ENCODE results near the gene ZFAND5. TPM values are rescaled to one million over a fixed set of nuclear protein-coding genes. Genes with fewer than 3 reads are reported as not detected.

Gene ZFAND5
- total RNA-seq, 4 donors from 2014 or later = 124 to 488 (median 288) TPM

GRCh38 chr9:72333197-72333596 is 31.8 kb downstream of the ZFAND5 start:
- no peak overlapping the region for H3K4me3 ChIP-seq
- no peaks in the 10 kb centered on the region for H3K36me3 ChIP-seq
- H3K27ac ChIP-seq = no peak overlapping the region
- WGBS, 2 donors (ENCODE audit: low coverage in 1 of 2) = 65 to 74% methylated on average over 3 of the region's 3 CpGs
- no peaks in the 10 kb centered on the region for H3K27me3 ChIP-seq
- TF ChIP-seq POLR2A (IDR thresholded peaks at IDR 0.05) = no peak
- no peak for TF ChIP-seq POLR2AphosphoS5 (IDR thresholded peaks at IDR 0.05)
- TF ChIP-seq CTCF (IDR thresholded peaks at IDR 0.05) = no peak
- no peak for TF ChIP-seq EP300 (IDR thresholded peaks at IDR 0.05)
- no peaks in the 10 kb centered on the region for H3K4me1 ChIP-seq
- no peaks in the 10 kb centered on the region for H3K9me3 ChIP-seq
- no peak for ATAC-seq

DNA sequence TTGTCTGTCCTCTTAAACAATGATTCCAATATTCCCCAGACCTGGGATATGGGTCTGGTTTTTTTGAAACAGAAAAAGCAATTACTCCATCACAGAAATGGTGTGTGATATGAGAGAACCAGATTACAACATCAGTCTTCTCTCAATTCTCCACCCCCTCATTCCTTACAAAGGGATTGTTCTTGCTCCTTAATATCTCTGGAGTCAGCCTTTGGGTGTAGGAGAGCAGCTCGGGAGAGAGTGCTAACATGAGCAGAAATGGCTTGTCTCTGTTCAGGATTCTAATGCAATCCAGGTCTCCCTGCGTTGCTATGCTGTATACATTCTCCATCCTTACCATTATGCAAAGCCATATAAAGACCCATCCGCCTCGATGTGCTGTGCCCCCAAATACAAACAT is 32.7 kb downstream of the ZFAND5 start:
- ATAC-seq = no peak
- Histone ChIP-seq H3K9me3 (no peaks in the 10 kb centered on the region), H3K4me3 (no peak overlapping the region), H3K36me3 (no peaks in the 10 kb centered on the region), H3K27me3 (no peaks in the 10 kb centered on the region), H3K27ac (no peak overlapping the region), H3K4me1 (no peaks in the 10 kb centered on the region)
- TF ChIP-seq POLR2A (IDR thresholded peaks at IDR 0.05) (no peak), EP300 (IDR thresholded peaks at IDR 0.05) (no peak), POLR2AphosphoS5 (IDR thresholded peaks at IDR 0.05) (no peak), CTCF (IDR thresholded peaks at IDR 0.05) (no peak)
- WGBS, 2 donors (ENCODE audit: low coverage in 1 of 2) = 61 to 68% methylated on average over 4 of the region's 4 CpGs

- 81 to 90% methylated on average over 8 to 9 of the region's 10 CpGs for whole genome bisulfite sequencing, 2 donors (ENCODE audit: low coverage in 1 of 2)
- no peak for ATAC-seq
- H3K27ac ChIP-seq = no peak overlapping the region
- no peaks in the 10 kb centered on the region for H3K9me3 ChIP-seq
- H3K4me3 ChIP-seq = no peak overlapping the region
- TF ChIP-seq EP300 (IDR thresholded peaks at IDR 0.05) = no peak
- TF ChIP-seq POLR2AphosphoS5 (IDR thresholded peaks at IDR 0.05) = no peak
- no peak for TF ChIP-seq CTCF (IDR thresholded peaks at IDR 0.05)
- no peak for TF ChIP-seq POLR2A (IDR thresholded peaks at IDR 0.05)
- no peaks in the 10 kb centered on the region for H3K27me3 ChIP-seq
- H3K4me1 ChIP-seq = no peaks in the 10 kb centered on the region
- no peaks in the 10 kb centered on the region for H3K36me3 ChIP-seq
Measured at GRCh38 chr9:72327631-72328030, 37.4 kb downstream of the ZFAND5 start.

DNA sequence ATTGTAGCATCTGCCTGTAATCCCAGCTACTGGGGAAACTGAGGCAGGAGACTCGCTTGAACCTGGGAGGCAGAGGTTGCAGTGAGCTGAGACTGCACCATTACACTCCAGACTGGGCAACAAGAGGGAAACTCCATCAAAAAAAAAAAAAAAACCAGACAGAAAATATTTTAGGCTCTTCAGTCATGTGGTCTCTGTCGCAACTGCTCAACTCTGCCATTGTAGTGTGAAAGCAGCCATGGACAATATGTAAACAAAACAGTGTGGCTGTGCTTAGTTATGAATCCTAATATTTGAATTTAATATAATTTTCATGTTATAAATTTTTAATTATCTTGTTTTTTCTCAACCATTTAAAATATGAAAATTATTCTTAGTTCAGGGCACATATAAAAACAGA is 38.4 kb downstream of the ZFAND5 start:
- Histone ChIP-seq H3K4me1 (peaks cover 0 to 8% (median 0%) of the 10 kb centered on the region in 3 donors), H3K9me3 (no peaks in the 10 kb centered on the region), H3K27ac (no peak overlapping the region), H3K36me3 (no peaks in the 10 kb centered on the region), H3K27me3 (no peaks in the 10 kb centered on the region), H3K4me3 (no peak overlapping the region)
- 81 to 89% methylated on average over 1 to 2 of the region's 2 CpGs for WGBS, 2 donors (ENCODE audit: low coverage in 1 of 2)
- TF ChIP-seq EP300 (IDR thresholded peaks at IDR 0.05) (no peak), POLR2A (IDR thresholded peaks at IDR 0.05) (no peak), CTCF (IDR thresholded peaks at IDR 0.05) (no peak), POLR2AphosphoS5 (IDR thresholded peaks at IDR 0.05) (no peak)
- ATAC-seq = no peak

GRCh38 chr9:72324974-72325373 is 40.0 kb downstream of the ZFAND5 start:
- peaks cover 0 to 8% (median 0%) of the 10 kb centered on the region in 3 donors for H3K4me1 ChIP-seq
- TF ChIP-seq CTCF (IDR thresholded peaks at IDR 0.05) (no peak), EP300 (IDR thresholded peaks at IDR 0.05) (no peak), POLR2A (IDR thresholded peaks at IDR 0.05) (no peak), POLR2AphosphoS5 (IDR thresholded peaks at IDR 0.05) (no peak)
- H3K36me3 ChIP-seq = no peaks in the 10 kb centered on the region
- H3K4me3 ChIP-seq = no peak overlapping the region
- H3K27ac ChIP-seq = no peak overlapping the region
- 71 to 72% methylated on average over 2 to 3 of the region's 3 CpGs for WGBS, 2 donors (ENCODE audit: low coverage in 1 of 2)
- H3K9me3 ChIP-seq = no peaks in the 10 kb centered on the region
- no peaks in the 10 kb centered on the region for H3K27me3 ChIP-seq
- ATAC-seq = no peak
